Muscle of leg (tissue), 11 donors: Measurements from ENCODE around the gene KDM7A. TPM values are rescaled to one million over a fixed set of nuclear protein-coding genes. Genes with fewer than 3 reads are reported as not detected.

Experiments used
- DNase-seq: peaks from one replicate; pipeline ENCODE4 v3.0.0; 2013
- H3K27ac ChIP-seq: one replicate; pipeline ENCODE4 v1.5.1; 2013; ENCODE audit warnings: mild to moderate bottlenecking, low read length, control low read depth
- H3K27me3 ChIP-seq: one replicate; pipeline ENCODE4 v1.6.1; 2013; ENCODE audit warnings: low read length; ENCODE audit not compliant: control insufficient read depth, insufficient read depth
- H3K36me3 ChIP-seq: one replicate; pipeline ENCODE4 v1.6.1; 2013; ENCODE audit warnings: low read length; ENCODE audit not compliant: control insufficient read depth, insufficient read depth
- H3K4me1 ChIP-seq: one replicate; pipeline ENCODE4 v1.6.1; 2013; ENCODE audit warnings: low read length; ENCODE audit not compliant: control insufficient read depth, insufficient read depth
- H3K4me3 ChIP-seq: one replicate; pipeline ENCODE4 v1.5.1; 2013; ENCODE audit warnings: low read length, control low read depth
- H3K9me3 ChIP-seq: replicated peaks from 2 replicates; pipeline ENCODE4 v1.6.1; 2013; ENCODE audit warnings: low read depth, low read length; ENCODE audit not compliant: control insufficient read depth
- WGBS: methylation state at CpG from one replicate; pipeline ENCODE4 v1.1.5; 2013; ENCODE audit warnings: missing lambda C conversion rate; ENCODE audit not compliant: insufficient coverage; 5-methylcytosine and 5-hydroxymethylcytosine counted together
- polyA plus RNA-seq, 8 donors: library from polyadenylated mRNA; unstranded; fragments of 120-200 nt; gene quantifications; one replicate each; pipeline versions ENCODE4 v1.2.1 to v1.2.3, GENCODE V29; 2013; ENCODE audit warnings: inconsistent platforms in 1 of 8, low replicate concordance in 1 of 8; ENCODE audit not compliant: insufficient read length in 8 of 8, insufficient read depth in 1 of 8
- total RNA-seq: library from RNA; stranded (reverse); fragments of 120-200 nt; gene quantifications from one replicate; pipeline ENCODE4 v1.2.4, GENCODE V29; 2013

Gene KDM7A
- total and polyA plus RNA-seq, 9 donors, result 6.0 to 7.6 (median 6.7) TPM

GRCh38 chr7:140069298-140069949 lies 107.4 kb downstream of the KDM7A start:
- no peak for DNase-seq
- Histone ChIP-seq H3K9me3 (peaks cover 10% of the 10 kb centered on the region), H3K27ac (no peak overlapping the region), H3K4me1 (no peaks in the 10 kb centered on the region), H3K36me3 (no peaks in the 10 kb centered on the region), H3K27me3 (no peaks in the 10 kb centered on the region), H3K4me3 (no peak overlapping the region)
- WGBS, result 82% methylated on average over 3 of the region's 4 CpGs

GRCh38 chr7:140068033-140068432 lies 108.8 kb downstream of the KDM7A start:
- no peak for DNase-seq
- peaks cover 10% of the 10 kb centered on the region for H3K9me3 ChIP-seq
- no peaks in the 10 kb centered on the region for H3K27me3 ChIP-seq
- H3K4me3 ChIP-seq, result no peak overlapping the region
- WGBS, result no CpG with 5 or more reads among the region's 2 CpGs
- no peaks in the 10 kb centered on the region for H3K36me3 ChIP-seq
- H3K4me1 ChIP-seq, result peaks cover 2% of the 10 kb centered on the region
- H3K27ac ChIP-seq, result no peak overlapping the region

GRCh38 chr7:140067052-140067451 lies 109.7 kb downstream of the KDM7A start:
- no CpG with 5 or more reads among the region's 2 CpGs for WGBS
- no peaks in the 10 kb centered on the region for H3K27me3 ChIP-seq
- H3K4me1 ChIP-seq, result peaks cover 5% of the 10 kb centered on the region
- no peaks in the 10 kb centered on the region for H3K36me3 ChIP-seq
- H3K27ac ChIP-seq, result no peak overlapping the region
- no peak overlapping the region for H3K4me3 ChIP-seq
- DNase-seq, result no peak
- peaks cover 10% of the 10 kb centered on the region for H3K9me3 ChIP-seq

- peak; percentile 93 for DNase-seq
- WGBS, result under 1% methylated on average over 102 of the region's 106 CpGs
- Histone ChIP-seq H3K36me3 (peaks cover 3% of the 10 kb centered on the region), H3K9me3 (peaks cover 10% of the 10 kb centered on the region), H3K27me3 (no peaks in the 10 kb centered on the region), H3K27ac (peak within 1 kb of the TSS; percentile 95), H3K4me1 (peaks cover 36% of the 10 kb centered on the region), H3K4me3 (peak within 1 kb of the TSS; percentile 88)
These were observed 114.1 kb downstream of the KDM7A start, which contains the start of gene PARP12 for GRCh38 chr7:140062528-140063299. PARP12 (minus strand) TSS chr7:140062951; CDS start chr7:140062847, 104 bp downstream.

GRCh38 chr7:140062118-140062527 lies 114.7 kb downstream of the KDM7A start:
- H3K4me1 ChIP-seq, result peaks cover 36% of the 10 kb centered on the region
- DNase-seq, result peak; percentile 34
- 12% methylated on average over 32 of the region's 32 CpGs for WGBS

GRCh38 chr7:140061607-140061930 lies 115.2 kb downstream of the KDM7A start:
- Histone ChIP-seq H3K4me1 (peaks cover 36% of the 10 kb centered on the region), H3K4me3 (peak overlapping the region; percentile 88)
- 93% methylated on average over 2 of the region's 2 CpGs for WGBS

More at GRCh38 chr7:140062118-140062527, 114.7 kb downstream of the KDM7A start:
- Histone ChIP-seq H3K4me3 (peak overlapping the region; percentile 88), H3K9me3 (peaks cover 6% of the 10 kb centered on the region), H3K27ac (peak overlapping the region; percentile 93), H3K36me3 (peaks cover 6% of the 10 kb centered on the region), H3K27me3 (no peaks in the 10 kb centered on the region)

GRCh38 chr7:140060788-140061606 lies 115.8 kb downstream of the KDM7A start:
- peak overlapping the region; percentile 93 for H3K27ac ChIP-seq
- no peaks in the 10 kb centered on the region for H3K27me3 ChIP-seq
- H3K4me3 ChIP-seq, result peak overlapping the region; percentile 88
- peak; percentile 82 for DNase-seq
- WGBS, result 66% methylated on average over 10 of the region's 11 CpGs
- peaks cover 2% of the 10 kb centered on the region for H3K9me3 ChIP-seq
- peaks cover 14% of the 10 kb centered on the region for H3K36me3 ChIP-seq
- peaks cover 36% of the 10 kb centered on the region for H3K4me1 ChIP-seq

More at GRCh38 chr7:140061607-140061930, 115.2 kb downstream of the KDM7A start:
- H3K27me3 ChIP-seq, result no peaks in the 10 kb centered on the region
- H3K9me3 ChIP-seq, result peaks cover 6% of the 10 kb centered on the region
- DNase-seq, result no peak
- H3K36me3 ChIP-seq, result peaks cover 11% of the 10 kb centered on the region
- H3K27ac ChIP-seq, result peak overlapping the region; percentile 93

- 90% methylated on average over 1 of the region's 3 CpGs for WGBS
- Histone ChIP-seq H3K27ac (peak overlapping the region; percentile 93), H3K9me3 (no peaks in the 10 kb centered on the region), H3K36me3 (peaks cover 14% of the 10 kb centered on the region), H3K27me3 (no peaks in the 10 kb centered on the region), H3K4me3 (no peak overlapping the region), H3K4me1 (peaks cover 36% of the 10 kb centered on the region)
- no peak for DNase-seq
These were observed 116.5 kb downstream of the KDM7A start for GRCh38 chr7:140060243-140060630.

- DNase-seq, result no peak
- H3K9me3 ChIP-seq, result no peaks in the 10 kb centered on the region
- WGBS, result 81% methylated on average over 6 of the region's 12 CpGs
- peaks cover 19% of the 10 kb centered on the region for H3K36me3 ChIP-seq
- H3K4me1 ChIP-seq, result peaks cover 36% of the 10 kb centered on the region
- no peak overlapping the region for H3K27ac ChIP-seq
- H3K27me3 ChIP-seq, result no peaks in the 10 kb centered on the region
- H3K4me3 ChIP-seq, result no peak overlapping the region
These were observed 117.2 kb downstream of the KDM7A start for GRCh38 chr7:140059273-140060242.
